ENCODE measurements around the gene SPOCK1. TPM values are rescaled to one million over a fixed set of nuclear protein-coding genes. Genes with fewer than 3 reads are reported as not detected.

SPOCK1 gene
- total and polyA plus RNA-seq, 2 of the 4 experiments (the other 2 are of a cell fraction), result 5.0 to 20.3 TPM

DNA sequence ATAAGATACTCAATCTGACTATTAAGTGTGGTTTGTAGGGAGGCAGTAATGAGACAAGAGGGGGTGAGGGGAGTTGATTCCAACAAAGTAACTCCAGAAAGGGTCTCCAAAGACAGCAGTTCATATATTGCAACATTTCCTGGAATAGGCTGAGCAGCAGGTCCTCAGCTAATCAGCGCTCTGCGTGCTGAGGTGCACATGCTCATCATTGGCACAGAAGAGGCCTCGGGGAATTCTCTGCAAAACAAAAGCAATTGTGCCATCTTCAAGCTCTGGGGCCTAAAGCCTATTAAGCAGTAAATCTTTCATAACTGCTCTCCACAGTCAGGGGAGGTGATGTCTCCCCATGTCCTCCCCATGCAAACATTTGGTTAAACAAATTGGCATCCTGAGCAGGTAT, 357.3 kb downstream of the SPOCK1 start:
- peak overlapping the region; percentile 81 for H2BK120ac ChIP-seq (ENCODE audit: low read depth, low read length)
- H4K20me1 ChIP-seq (ENCODE audit: insufficient read depth, low read length), result no peaks in the 10 kb centered on the region
- H4K91ac ChIP-seq (ENCODE audit: insufficient read depth, low read depth, low read length), result peak overlapping the region; percentile 70; the same call in 1 of the 2 replicates
- no peaks in the 10 kb centered on the region for H3K79me1 ChIP-seq (ENCODE audit: low read depth in 1 of 2, low read length in 2 of 2)
- no peak overlapping the region for H3K9ac ChIP-seq (ENCODE audit: low read depth, low read length)
- H3K27ac ChIP-seq (ENCODE audit: insufficient read depth, low read length), result no peak overlapping the region
- dilution Hi-C loops (cut with HindIII; ENCODE audit: low sequenced_read_pairs, unreplicated experiment), result no loop called here
- peak overlapping the region; percentile 81 for H3K4ac ChIP-seq (ENCODE audit: low read depth, low read length)
- peak overlapping the region; percentile 70; the same call in 1 of the 2 replicates for H3K23ac ChIP-seq (ENCODE audit: low read depth, low read length)
- H2BK5ac ChIP-seq (ENCODE audit: low read depth, low read length, poor library complexity, severe bottlenecking), result peak overlapping the region; percentile 59
- peaks cover 24% of the 10 kb centered on the region for H3K4me1 ChIP-seq (ENCODE audit: control insufficient read depth, insufficient read depth, low read length)
- ChIA-PET POLR2A (ENCODE audit: unreplicated experiment) (no interaction called here), CTCF (interaction anchor here (1.4 to 1.6 kb wide), 2 partner anchors 32 to 51 kb away, joined by 3 read pairs; no protein-coding TSS in a partner anchor)
- H3K4me2 ChIP-seq (ENCODE audit: low read depth, low read length), result no peak overlapping the region
- H2AFZ ChIP-seq (replicated peaks; ENCODE audit: low read length, poor library complexity), result no peak overlapping the region
- no peak for DNase-seq
- no peaks in the 10 kb centered on the region for H3K36me3 ChIP-seq (ENCODE audit: control insufficient read depth, insufficient read depth, low read length)
- peak overlapping the region; percentile 80 for H2BK20ac ChIP-seq (ENCODE audit: low read depth, low read length)
- peak overlapping the region; percentile 66 for H2AK9ac ChIP-seq (replicated peaks; ENCODE audit: low read depth, low read length, poor library complexity)
- H2AK5ac ChIP-seq (ENCODE audit: low read depth, low read length), result peak overlapping the region; percentile 36; the same call in 1 of the 2 replicates
- H2BK15ac ChIP-seq (ENCODE audit: low read depth, low read length), result 0 out of 3 replicates have a peak overlapping the region, but pooled peaks have one; percentile 3
- peaks cover 18% of the 10 kb centered on the region; the same call in 1 of the 2 replicates for H3K9me1 ChIP-seq (ENCODE audit: insufficient read depth, low read length)
- no peak for TF ChIP-seq FOS (IDR thresholded peaks at IDR 0.05; ENCODE audit: low read depth, low read length)
- TF ChIP-seq CHD1 (IDR thresholded peaks at IDR 0.05; ENCODE audit: low read depth, low read length), result no peak
- TF ChIP-seq, protein P1, sequence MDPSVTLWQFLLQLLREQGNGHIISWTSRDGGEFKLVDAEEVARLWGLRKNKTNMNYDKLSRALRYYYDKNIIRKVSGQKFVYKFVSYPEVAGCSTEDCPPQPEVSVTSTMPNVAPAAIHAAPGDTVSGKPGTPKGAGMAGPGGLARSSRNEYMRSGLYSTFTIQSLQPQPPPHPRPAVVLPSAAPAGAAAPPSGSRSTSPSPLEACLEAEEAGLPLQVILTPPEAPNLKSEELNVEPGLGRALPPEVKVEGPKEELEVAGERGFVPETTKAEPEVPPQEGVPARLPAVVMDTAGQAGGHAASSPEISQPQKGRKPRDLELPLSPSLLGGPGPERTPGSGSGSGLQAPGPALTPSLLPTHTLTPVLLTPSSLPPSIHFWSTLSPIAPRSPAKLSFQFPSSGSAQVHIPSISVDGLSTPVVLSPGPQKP (IDR thresholded peaks at IDR 0.05; ENCODE audit: borderline replicate concordance, low read depth, low read length), result no peak
- TF ChIP-seq CEBPB (IDR thresholded peaks at IDR 0.05; ENCODE audit: low read depth, low read length), result no peak
- no peak for TF ChIP-seq SMC3 (IDR thresholded peaks at IDR 0.05; ENCODE audit: low read depth, low read length)
- no peak for TF ChIP-seq BHLHE40 (IDR thresholded peaks at IDR 0.05; ENCODE audit: low read depth, low read length)
- no peak for TF ChIP-seq RFX5 (IDR thresholded peaks at IDR 0.05; ENCODE audit: low read depth, low read length)
- no peak for TF ChIP-seq RCOR1 (IDR thresholded peaks at IDR 0.05; ENCODE audit: insufficient replicate concordance, low read length)
- TF ChIP-seq MAZ (IDR thresholded peaks at IDR 0.05; ENCODE audit: borderline replicate concordance, low read depth, low read length), result no peak
- TF ChIP-seq MAFK (IDR thresholded peaks at IDR 0.05; ENCODE audit: low read depth, low read length), result no peak
- no peak for TF ChIP-seq MXI1 (IDR thresholded peaks at IDR 0.05; ENCODE audit: borderline replicate concordance, low read depth, low read length)
- no peak for TF ChIP-seq NFE2L2 (IDR thresholded peaks at IDR 0.05; ENCODE audit: low read depth, low read length)
- TF ChIP-seq, protein P2, sequence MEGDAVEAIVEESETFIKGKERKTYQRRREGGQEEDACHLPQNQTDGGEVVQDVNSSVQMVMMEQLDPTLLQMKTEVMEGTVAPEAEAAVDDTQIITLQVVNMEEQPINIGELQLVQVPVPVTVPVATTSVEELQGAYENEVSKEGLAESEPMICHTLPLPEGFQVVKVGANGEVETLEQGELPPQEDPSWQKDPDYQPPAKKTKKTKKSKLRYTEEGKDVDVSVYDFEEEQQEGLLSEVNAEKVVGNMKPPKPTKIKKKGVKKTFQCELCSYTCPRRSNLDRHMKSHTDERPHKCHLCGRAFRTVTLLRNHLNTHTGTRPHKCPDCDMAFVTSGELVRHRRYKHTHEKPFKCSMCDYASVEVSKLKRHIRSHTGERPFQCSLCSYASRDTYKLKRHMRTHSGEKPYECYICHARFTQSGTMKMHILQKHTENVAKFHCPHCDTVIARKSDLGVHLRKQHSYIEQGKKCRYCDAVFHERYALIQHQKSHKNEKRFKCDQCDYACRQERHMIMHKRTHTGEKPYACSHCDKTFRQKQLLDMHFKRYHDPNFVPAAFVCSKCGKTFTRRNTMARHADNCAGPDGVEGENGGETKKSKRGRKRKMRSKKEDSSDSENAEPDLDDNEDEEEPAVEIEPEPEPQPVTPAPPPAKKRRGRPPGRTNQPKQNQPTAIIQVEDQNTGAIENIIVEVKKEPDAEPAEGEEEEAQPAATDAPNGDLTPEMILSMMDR (conservative IDR thresholded peaks at IDR 0.05; ENCODE audit: low read depth, low read length), result no peak
- no peak for TF ChIP-seq POLR2A (IDR thresholded peaks at IDR 0.05; ENCODE audit: low read depth, low read length)
- TF ChIP-seq, protein P3, sequence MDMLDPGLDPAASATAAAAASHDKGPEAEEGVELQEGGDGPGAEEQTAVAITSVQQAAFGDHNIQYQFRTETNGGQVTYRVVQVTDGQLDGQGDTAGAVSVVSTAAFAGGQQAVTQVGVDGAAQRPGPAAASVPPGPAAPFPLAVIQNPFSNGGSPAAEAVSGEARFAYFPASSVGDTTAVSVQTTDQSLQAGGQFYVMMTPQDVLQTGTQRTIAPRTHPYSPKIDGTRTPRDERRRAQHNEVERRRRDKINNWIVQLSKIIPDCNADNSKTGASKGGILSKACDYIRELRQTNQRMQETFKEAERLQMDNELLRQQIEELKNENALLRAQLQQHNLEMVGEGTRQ (IDR thresholded peaks at IDR 0.05; ENCODE audit: low read depth, low read length), result no peak
- TF ChIP-seq RAD21 (IDR thresholded peaks at IDR 0.05; ENCODE audit: low read length), result no peak
- H3K56ac ChIP-seq (ENCODE audit: extremely low read depth, insufficient read depth, low read length), result no peak overlapping the region
- WGBS, 2 experiments (ENCODE audit: extremely low coverage in 2 of 2, insufficient read length in 1 of 2), result 40% methylated on average over 2 of the region's 3 CpGs; no CpG with 5 or more reads in 1 of the 2 experiments
- intact Hi-C loops (cut with micrococcal nuclease), result no loop called here
- ATAC-seq (ENCODE audit: low read depth), result no peak
- BruUV-seq (replicated peaks), result no TSS peak
- H4K5ac ChIP-seq (ENCODE audit: low read depth, low read length), result no peak overlapping the region
- H3K18ac ChIP-seq (ENCODE audit: low read depth, low read length), result no peak overlapping the region; the same call in 1 of the 2 replicates
- in situ Hi-C loops (cut with MboI; ENCODE audit: low sequenced_read_pairs), result no loop called here
- no peak overlapping the region for H3K4me3 ChIP-seq (ENCODE audit: insufficient read depth, low read depth, low read length)
- H3K27me3 ChIP-seq (ENCODE audit: control insufficient read depth, insufficient read depth, low read length), result no peaks in the 10 kb centered on the region
- no peaks in the 10 kb centered on the region for H3K9me3 ChIP-seq (ENCODE audit: control insufficient read depth, insufficient read depth, low read length)
- H4K8ac ChIP-seq (ENCODE audit: low read depth in 2 of 2, low read length in 2 of 2), result peak overlapping the region in 1 of 2 experiments; percentile 54; a peak in 1 of 4 replicates
- no peak overlapping the region for H3K14ac ChIP-seq (replicated peaks; ENCODE audit: low read depth, low read length)

Measured in IMR-90 (cell line).